ENCODE data around the gene ICAM3. TPM values are rescaled to one million over a fixed set of nuclear protein-coding genes. Genes with fewer than 3 reads are reported as not detected.

The ICAM3 gene
- total RNA-seq, 1 experiment from 2014 or later = 7.9 TPM

GRCh38 chr19:10318807-10319682 is 20.4 kb downstream of the ICAM3 start:
- H3K36me3 Mint-ChIP-seq (ENCODE audit: insufficient read depth, unreplicated experiment) = peaks cover 64% of the 10 kb centered on the region
- intact Hi-C loops (cut with micrococcal nuclease) = no loop called here
- TF ChIP-seq CTCF (IDR thresholded peaks at IDR 0.05; ENCODE audit: unreplicated experiment) = no peak
- no peak overlapping the region for H3K27ac Mint-ChIP-seq (ENCODE audit: low read depth, unreplicated experiment)
- H3K4me3 Mint-ChIP-seq (ENCODE audit: unreplicated experiment) = no peak overlapping the region
- H3K9me3 Mint-ChIP-seq (ENCODE audit: unreplicated experiment) = no peaks in the 10 kb centered on the region
- no peak for DNase-seq (ENCODE audit: unreplicated experiment)
- H3K27me3 Mint-ChIP-seq (ENCODE audit: insufficient read depth, unreplicated experiment) = no peaks in the 10 kb centered on the region
- peaks cover 18% of the 10 kb centered on the region for H3K4me1 Mint-ChIP-seq (ENCODE audit: insufficient read depth, unreplicated experiment)
- no TSS peak for BruUV-seq (replicated peaks)
- POLR2A ChIA-PET = interaction anchor here (0.9 to 1.3 kb wide), 3 partner anchors 14 to 27 kb away, joined by 3 to 5 read pairs (median 4); partner anchors contain the start of gene RAVER1
- CTCF ChIA-PET = no interaction called here

GRCh38 chr19:10317857-10318462 is 21.5 kb downstream of the ICAM3 start:
- POLR2A ChIA-PET = interaction anchor here (0.9 to 1.3 kb wide), 3 partner anchors 15 to 26 kb away, joined by 3 to 5 read pairs (median 4); partner anchors contain the start of gene RAVER1

GRCh38 chr19:10317045-10317856 is 22.2 kb downstream of the ICAM3 start:
- no peak for TF ChIP-seq CTCF (IDR thresholded peaks at IDR 0.05; ENCODE audit: unreplicated experiment)
- H3K27me3 Mint-ChIP-seq (ENCODE audit: insufficient read depth, unreplicated experiment) = no peaks in the 10 kb centered on the region
- POLR2A ChIA-PET = interaction anchor here (0.9 kb wide), 1 partner anchor 17 kb away, joined by 5 read pairs; no protein-coding TSS in a partner anchor
- H3K27ac Mint-ChIP-seq (ENCODE audit: low read depth, unreplicated experiment) = peak overlapping the region; percentile 90
- CTCF ChIA-PET = interaction anchor here (1.1 to 1.2 kb wide), 2 partner anchors 70 to 71 kb away, joined by 3 to 4 read pairs; no protein-coding TSS in a partner anchor
- peaks cover 18% of the 10 kb centered on the region for H3K4me1 Mint-ChIP-seq (ENCODE audit: insufficient read depth, unreplicated experiment)
- BruUV-seq (replicated peaks) = no TSS peak
- peaks cover 62% of the 10 kb centered on the region for H3K36me3 Mint-ChIP-seq (ENCODE audit: insufficient read depth, unreplicated experiment)
- H3K4me3 Mint-ChIP-seq (ENCODE audit: unreplicated experiment) = no peak overlapping the region
- no peaks in the 10 kb centered on the region for H3K9me3 Mint-ChIP-seq (ENCODE audit: unreplicated experiment)
- DNase-seq (ENCODE audit: unreplicated experiment) = no peak
- intact Hi-C loops (cut with micrococcal nuclease) = no loop called here

More at GRCh38 chr19:10317857-10318462, 21.5 kb downstream of the ICAM3 start:
- no peak for TF ChIP-seq CTCF (IDR thresholded peaks at IDR 0.05; ENCODE audit: unreplicated experiment)
- Mint-ChIP-seq H3K4me3 (ENCODE audit: unreplicated experiment) (no peak overlapping the region), H3K9me3 (ENCODE audit: unreplicated experiment) (no peaks in the 10 kb centered on the region), H3K27me3 (ENCODE audit: insufficient read depth, unreplicated experiment) (no peaks in the 10 kb centered on the region), H3K27ac (ENCODE audit: low read depth, unreplicated experiment) (no peak overlapping the region), H3K36me3 (ENCODE audit: insufficient read depth, unreplicated experiment) (peaks cover 59% of the 10 kb centered on the region), H3K4me1 (ENCODE audit: insufficient read depth, unreplicated experiment) (peaks cover 18% of the 10 kb centered on the region)
- CTCF ChIA-PET = interaction anchor here (1.1 to 1.2 kb wide), 2 partner anchors 70 to 71 kb away, joined by 3 to 4 read pairs; no protein-coding TSS in a partner anchor
- intact Hi-C loops (cut with micrococcal nuclease) = no loop called here
- BruUV-seq (replicated peaks) = no TSS peak
- no peak for DNase-seq (ENCODE audit: unreplicated experiment)

Measured in MCF 10A (cell line).